Activated T-cell treated with anti-CD3 and anti-CD28 coated beads, Interleukin-2, amount 50 U/mL, for 48 hours (primary cell): ENCODE measurements around the gene MEF2C.

Source experiments
- DNase-seq, 2 experiments: peaks; one replicate each; pipeline ENCODE4 v3.0.0-alpha.2; 2020

MEF2C gene

GRCh38 chr5:88746438-88746882, 136.5 kb downstream of the MEF2C start:
- DNase-seq = no peak

GRCh38 chr5:88745093-88745696, 137.8 kb downstream of the MEF2C start:
- DNase-seq = no peak

GRCh38 chr5:88743231-88743834, 139.7 kb downstream of the MEF2C start:
- DNase-seq = no peak

GRCh38 chr5:88741964-88742363, 141.0 kb downstream of the MEF2C start:
- no peak for DNase-seq

- DNase-seq = no peak
Measured at GRCh38 chr5:88740604-88741185, 142.3 kb downstream of the MEF2C start.

- DNase-seq = no peak
Measured at GRCh38 chr5:88736494-88736893, 146.5 kb downstream of the MEF2C start.

- DNase-seq = no peak
Measured at GRCh38 chr5:88734983-88735382, 148.0 kb downstream of the MEF2C start.

GRCh38 chr5:88734191-88734640, 148.8 kb downstream of the MEF2C start:
- no peak for DNase-seq

GRCh38 chr5:88732862-88733261, 150.1 kb downstream of the MEF2C start:
- no peak for DNase-seq

GRCh38 chr5:88732181-88732633, 150.8 kb downstream of the MEF2C start:
- DNase-seq = peak in 1 of 2 experiments; percentile 19

GRCh38 chr5:88729829-88730182, 153.2 kb downstream of the MEF2C start:
- no peak for DNase-seq

- DNase-seq = peak; percentile 31 to 56
Measured at GRCh38 chr5:88729084-88729828, 153.7 kb downstream of the MEF2C start.

- DNase-seq = no peak
Measured at GRCh38 chr5:88727705-88728313, 155.2 kb downstream of the MEF2C start.

- DNase-seq = no peak
Measured at GRCh38 chr5:88725454-88725853, 157.5 kb downstream of the MEF2C start.

GRCh38 chr5:88724201-88724600, 158.8 kb downstream of the MEF2C start:
- DNase-seq = no peak

- DNase-seq = no peak
Measured at GRCh38 chr5:88722546-88723073, 160.4 kb downstream of the MEF2C start.

- DNase-seq = no peak
Measured at GRCh38 chr5:88719434-88719833, 163.6 kb downstream of the MEF2C start.

- no peak for DNase-seq
Measured at GRCh38 chr5:88718736-88719135, 164.2 kb downstream of the MEF2C start.

- no peak for DNase-seq
Measured at GRCh38 chr5:88716101-88716500, 166.9 kb downstream of the MEF2C start.

- no peak for DNase-seq
Measured at GRCh38 chr5:88715503-88715902, 167.5 kb downstream of the MEF2C start.

GRCh38 chr5:88713818-88714217, 169.2 kb downstream of the MEF2C start:
- DNase-seq = no peak

- DNase-seq = no peak
Measured at GRCh38 chr5:88708682-88709398, 174.1 kb downstream of the MEF2C start.
